GM23338 (cell line): ENCODE results near the gene TSPAN5. TPM values are rescaled to one million over a fixed set of nuclear protein-coding genes. Genes with fewer than 3 reads are reported as not detected.

Source experiments
- ATAC-seq: fragments of 200-7000 bp; cut with Tn5 transposase; 3 replicates; pipeline ENCODE4 v1.9.1; 2020
- DNase-seq: peaks from one replicate; pipeline ENCODE4 v3.0.0-alpha.2; 2015; ENCODE audit warnings: low spot score
- H2AFZ ChIP-seq: fragments of 200-600 bp; sonication (generic); 2 replicates; pipeline ENCODE4 v1.8.0; 2016; ENCODE audit warnings: antibody characterized with exemption, mild to moderate bottlenecking, moderate library complexity
- H3F3A ChIP-seq: fragments of 200-600 bp; sonication (generic); replicated peaks from 2 replicates; pipeline ENCODE4 v1.8.0; 2017; ENCODE audit warnings: antibody characterized with exemption, mixed run types, low read depth
- H3K27ac ChIP-seq: fragments of 200-600 bp; sonication (generic); 2 replicates; pipeline ENCODE4 v1.6.1; 2016; ENCODE audit warnings: low read depth
- H3K27me3 ChIP-seq: fragments of 200-600 bp; sonication (generic); 2 replicates; pipeline ENCODE4 v1.8.0; 2016; ENCODE audit warnings: mild to moderate bottlenecking, mixed run types, moderate library complexity; ENCODE audit not compliant: insufficient read depth
- H3K36me3 ChIP-seq: fragments of 200-600 bp; sonication (generic); 2 replicates; pipeline ENCODE4 v1.8.0; 2016; ENCODE audit warnings: mild to moderate bottlenecking; ENCODE audit not compliant: insufficient read depth
- H3K4me1 ChIP-seq: fragments of 200-600 bp; sonication (generic); 2 replicates; pipeline ENCODE4 v1.8.0; 2016; ENCODE audit warnings: mild to moderate bottlenecking, moderate library complexity; ENCODE audit not compliant: insufficient read depth
- H3K4me2 ChIP-seq: fragments of 200-600 bp; sonication (generic); 2 replicates; pipeline ENCODE4 v1.7.1; 2017; ENCODE audit warnings: mixed run types
- H3K4me3 ChIP-seq: fragments of 200-600 bp; sonication (generic); 2 replicates; pipeline ENCODE4 v1.6.1; 2016; ENCODE audit warnings: mixed run types
- H3K79me2 ChIP-seq: fragments of 200-600 bp; sonication (generic); replicated peaks from 2 replicates; pipeline ENCODE4 v1.8.0; 2017; ENCODE audit warnings: mild to moderate bottlenecking; ENCODE audit not compliant: insufficient read depth
- H3K9me2 ChIP-seq: fragments of 200-600 bp; sonication (generic); 2 replicates; pipeline ENCODE4 v1.8.0; 2017; ENCODE audit not compliant: insufficient read depth
- H4K20me1 ChIP-seq: fragments of 200-600 bp; sonication (generic); replicated peaks from 2 replicates; pipeline ENCODE4 v1.8.0; 2017; ENCODE audit warnings: mild to moderate bottlenecking; ENCODE audit not compliant: insufficient read depth
- H3K27ac Mint-ChIP-seq: 2 replicates; pipeline ENCODE4 v1.8.0; 2020; ENCODE audit warnings: inconsistent platforms, mild to moderate bottlenecking, moderate library complexity, mixed read lengths
- H3K27me3 Mint-ChIP-seq: 3 replicates; pipeline ENCODE4 v1.8.0; 2022; ENCODE audit warnings: low read depth, mild to moderate bottlenecking, moderate library complexity, mixed read lengths, inconsistent platforms; ENCODE audit not compliant: insufficient read depth, poor library complexity
- H3K36me3 Mint-ChIP-seq: 3 replicates; pipeline ENCODE4 v1.8.0; 2021; ENCODE audit warnings: low read depth, mild to moderate bottlenecking, inconsistent platforms, moderate library complexity, mixed read lengths
- H3K4me1 Mint-ChIP-seq: 3 replicates; pipeline ENCODE4 v1.8.0; 2020; ENCODE audit warnings: mild to moderate bottlenecking, inconsistent platforms, mixed read lengths
- H3K4me3 Mint-ChIP-seq: 3 replicates; pipeline ENCODE4 v1.8.0; 2021; ENCODE audit warnings: moderate library complexity, mild to moderate bottlenecking, inconsistent platforms, mixed read lengths
- H3K9me3 Mint-ChIP-seq: 3 replicates; pipeline ENCODE4 v1.8.0; 2020; ENCODE audit warnings: moderate library complexity, mild to moderate bottlenecking, inconsistent platforms, mixed read lengths
- CTCF ChIP-seq, 2 experiments: fragments of 200-600 bp in 1 of 2; sonication (generic) in 1 of 2; conservative IDR thresholded peaks; 2 replicates each; pipeline versions ENCODE4 v1.5.1 to v1.6.1; 2016 to 2017; ENCODE audit warnings: antibody characterized with exemption in 2 of 2, low read depth in 2 of 2, mild to moderate bottlenecking in 2 of 2, moderate library complexity in 1 of 2
- ETS1 ChIP-seq: IDR thresholded peaks from 2 replicates; pipeline ENCODE4 v1.6.1; 2016; ENCODE audit warnings: antibody characterized with exemption
- EZH2 ChIP-seq: fragments of 200-600 bp; sonication (generic); IDR thresholded peaks from one replicate; pipeline ENCODE4 v1.8.0; 2017; ENCODE audit warnings: antibody characterized with exemption, mild to moderate bottlenecking, low read depth; ENCODE audit not compliant: unreplicated experiment
- REST ChIP-seq: IDR thresholded peaks from one replicate; pipeline ENCODE4 v1.6.1; 2018; ENCODE audit warnings: antibody characterized with exemption; ENCODE audit not compliant: unreplicated experiment
- ZNF331 ChIP-seq: fragments of 250-450 bp; sonication (Bioruptor Pico); IDR thresholded peaks from 2 replicates; pipeline ENCODE4 v1.5.0; 2020; ENCODE audit warnings: low read depth, mild to moderate bottlenecking, moderate library complexity
- polyA plus RNA-seq: library from polyadenylated mRNA; unstranded; fragments of >200 nt; fragmentation: Nextera tagmentation; extraction: Ambion mirVana; gene quantifications from 2 replicates; pipeline ENCODE4 v1.2.1, GENCODE V29; 2016
- total RNA-seq: library from RNA; depleted of rRNA; stranded (reverse); fragments of >200 nt; shearing (Covaris generic); gene quantifications from 2 replicates; pipeline ENCODE4 v1.2.3, GENCODE V29; 2014

TSPAN5 gene
- total and polyA plus RNA-seq, 2 experiments from 2014 or later = 18.6 to 21.5 TPM

- Histone ChIP-seq H3F3A (no peaks in the 10 kb centered on the region), H2AFZ (no peak overlapping the region), H3K9me2 (no peaks in the 10 kb centered on the region), H4K20me1 (no peaks in the 10 kb centered on the region; the same call in 1 of the 2 replicates), H3K27me3 (no peaks in the 10 kb centered on the region), H3K36me3 (no peaks in the 10 kb centered on the region), H3K4me2 (no peak overlapping the region), H3K4me1 (no peaks in the 10 kb centered on the region), H3K4me3 (no peak overlapping the region), H3K79me2 (no peaks in the 10 kb centered on the region), H3K27ac (no peak overlapping the region)
- H3K4me1 Mint-ChIP-seq = no peaks in the 10 kb centered on the region
- peak; percentile 89 for ATAC-seq
- H3K4me3 Mint-ChIP-seq = no peak overlapping the region
- H3K27ac Mint-ChIP-seq = no peak overlapping the region
- TF ChIP-seq ETS1 (no peak), CTCF (conservative IDR thresholded peaks at IDR 0.05; ENCODE audit: low read depth in 2 of 2) (peak; percentile 53 to 71)
- H3K9me3 Mint-ChIP-seq = no peaks in the 10 kb centered on the region
- peak; percentile 56 for DNase-seq
- no peaks in the 10 kb centered on the region; the same call in 2 of the 3 replicates for H3K36me3 Mint-ChIP-seq
- no peaks in the 10 kb centered on the region for H3K27me3 Mint-ChIP-seq
Observed at GRCh38 chr4:98447648-98448047, 210.8 kb downstream of the TSPAN5 start.

GRCh38 chr4:98446499-98447375 lies 211.7 kb downstream of the TSPAN5 start:
- Mint-ChIP-seq H3K36me3 (no peaks in the 10 kb centered on the region; the same call in 2 of the 3 replicates), H3K4me3 (no peak overlapping the region), H3K9me3 (no peaks in the 10 kb centered on the region), H3K27me3 (no peaks in the 10 kb centered on the region), H3K27ac (no peak overlapping the region), H3K4me1 (no peaks in the 10 kb centered on the region)
- Histone ChIP-seq H3K4me2 (no peak overlapping the region), H3K36me3 (no peaks in the 10 kb centered on the region), H3K9me2 (no peaks in the 10 kb centered on the region), H3K79me2 (no peaks in the 10 kb centered on the region), H4K20me1 (no peaks in the 10 kb centered on the region; the same call in 1 of the 2 replicates), H2AFZ (no peak overlapping the region), H3K4me3 (no peak overlapping the region), H3K27ac (no peak overlapping the region), H3K4me1 (no peaks in the 10 kb centered on the region), H3K27me3 (no peaks in the 10 kb centered on the region), H3F3A (no peaks in the 10 kb centered on the region)
- no peak for DNase-seq
- no peak for ATAC-seq
- TF ChIP-seq ZNF331 (CRISPR knock-in tag) = no peak
- no peak for TF ChIP-seq EZH2
- no peak for TF ChIP-seq CTCF (conservative IDR thresholded peaks at IDR 0.05; ENCODE audit: low read depth in 2 of 2)
- TF ChIP-seq REST = no peak
